HG03558 (cell line): ENCODE results near the gene PRAMEF17.
"Not testable (repeated sequence)": the region's sequence is repeated elsewhere in the genome, so short reads cannot be mapped to it uniquely, and the experiment has no call there.

Experiments used
- ATAC-seq: cut with Tn5 transposase; IDR thresholded peaks from one replicate; pipeline ENCODE4 v1.9.1; 2021; ENCODE audit warnings: moderate number of reproducible peaks; ENCODE audit not compliant: unreplicated experiment; ENCODE audit errors: extremely low read depth

Gene PRAMEF17

GRCh38 chr1:13389332-13389731, at the start of gene PRAMEF17:
Gene PRAMEF17, plus strand, starts transcription at chr1:13389632. Its CDS starts 26 bp downstream, at chr1:13389658.
- ATAC-seq: not testable (repeated sequence)

- ATAC-seq: not testable (repeated sequence)
These were observed 46.9 kb upstream of the PRAMEF17 start for GRCh38 chr1:13342496-13342895.

DNA sequence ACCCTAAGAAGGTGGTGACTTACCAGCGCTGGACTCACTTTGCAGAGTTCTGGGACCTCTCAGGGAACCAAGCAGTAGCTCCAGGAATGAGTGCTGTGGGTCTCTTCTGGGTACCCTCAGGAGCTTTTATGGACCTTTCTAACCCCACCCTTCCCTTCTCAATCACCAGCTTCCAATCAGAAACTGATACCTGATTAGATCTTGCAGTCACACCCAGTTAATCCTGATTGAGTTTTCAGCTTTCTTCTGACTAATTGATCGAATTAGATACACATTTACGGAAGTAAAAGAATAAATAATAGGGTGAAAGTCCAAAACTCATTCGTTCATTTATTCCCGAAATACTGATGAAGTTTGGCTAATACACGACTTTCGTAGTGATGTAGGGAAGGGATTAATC, 42.4 kb upstream of the PRAMEF17 start, which contains the start of gene PRAMEF14:
Gene PRAMEF14 (minus strand): TSS at position 101 of the 400 bp plus-strand sequence. CDS start 1,820 bp downstream, outside the sequence.
- ATAC-seq: not testable (repeated sequence)

- ATAC-seq: not testable (repeated sequence)
These were observed 36.0 kb upstream of the PRAMEF17 start for GRCh38 chr1:13353476-13353875.

DNA sequence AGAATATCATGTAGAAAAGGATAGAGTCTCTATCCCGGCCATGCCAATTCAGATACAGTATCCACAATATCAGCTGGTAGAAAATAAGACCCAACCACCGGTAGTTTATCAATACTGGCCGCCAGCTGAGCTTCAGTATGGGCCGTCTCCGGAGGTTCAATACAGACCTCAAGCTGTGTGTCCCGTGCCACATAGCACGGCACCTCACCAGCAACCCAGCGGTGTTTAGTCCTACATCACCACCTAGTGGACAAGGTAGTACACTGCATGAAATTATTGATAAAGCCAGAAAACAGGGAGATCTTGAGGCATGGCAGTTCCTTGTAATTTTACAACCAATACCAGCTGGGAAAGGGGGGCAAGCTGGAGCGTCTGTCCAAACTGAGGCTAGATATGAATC, 35.0 kb upstream of the PRAMEF17 start:
- ATAC-seq: not testable (repeated sequence)

DNA sequence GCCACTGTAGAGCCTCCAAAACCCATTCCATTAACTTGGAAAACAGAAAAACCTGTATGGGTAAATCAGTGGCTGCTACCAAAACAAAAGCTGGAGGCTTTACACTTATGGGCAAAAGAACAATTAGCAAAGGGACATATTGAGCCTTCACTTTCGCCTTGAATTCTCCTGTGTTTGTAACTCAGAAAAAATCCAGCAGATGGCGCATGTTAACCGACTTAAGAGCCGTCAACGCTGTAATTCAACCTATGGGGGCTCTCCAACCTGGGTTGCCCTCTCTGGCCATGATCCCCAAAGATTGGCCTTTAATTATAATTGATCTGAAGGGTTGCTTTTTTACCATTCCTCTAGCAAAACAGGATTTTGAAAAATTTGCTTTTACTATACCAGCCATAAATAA, 32.7 kb upstream of the PRAMEF17 start:
- ATAC-seq: not testable (repeated sequence)

- not testable (repeated sequence) for ATAC-seq
These were observed 27.1 kb upstream of the PRAMEF17 start for GRCh38 chr1:13362364-13362763.

DNA sequence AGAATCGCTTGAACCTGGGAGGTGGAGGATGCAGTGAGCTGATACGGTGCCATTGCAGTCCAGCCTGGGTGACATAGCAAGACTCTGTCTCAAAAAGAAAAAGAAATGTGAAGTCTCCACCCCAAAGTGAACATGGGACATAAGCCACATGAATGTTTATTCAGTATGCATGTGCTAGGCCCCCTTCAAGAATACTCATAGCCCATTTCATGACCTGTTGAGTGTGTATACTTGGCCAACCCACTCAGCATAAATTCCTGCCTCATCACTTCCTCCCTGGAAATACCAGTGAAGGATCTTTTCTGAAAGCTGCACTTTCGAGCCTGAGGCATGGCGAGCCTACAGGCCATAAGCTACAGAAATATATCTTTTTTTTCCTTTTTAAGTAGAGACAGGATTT, 24.5 kb upstream of the PRAMEF17 start:
- ATAC-seq: not testable (repeated sequence)

DNA sequence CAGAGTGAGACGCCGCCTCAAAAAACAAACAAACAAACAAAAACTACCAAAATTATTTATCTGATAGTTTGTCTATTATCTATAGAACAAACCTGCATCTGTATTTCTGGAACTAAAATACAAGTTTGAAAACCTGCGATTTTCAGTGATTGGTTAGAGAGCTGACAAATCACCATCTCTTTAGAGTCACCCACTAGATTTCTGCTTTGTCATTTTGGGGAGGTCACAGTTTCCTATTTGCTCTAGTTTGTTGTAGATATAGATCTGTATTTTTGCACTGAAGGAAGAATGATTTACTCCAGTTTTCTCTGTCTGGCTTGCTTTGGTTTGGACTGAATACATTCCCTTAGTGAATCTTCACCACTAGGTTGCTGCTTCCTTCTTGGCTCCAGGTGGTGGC, 22.9 kb upstream of the PRAMEF17 start:
- not testable (repeated sequence) for ATAC-seq

DNA sequence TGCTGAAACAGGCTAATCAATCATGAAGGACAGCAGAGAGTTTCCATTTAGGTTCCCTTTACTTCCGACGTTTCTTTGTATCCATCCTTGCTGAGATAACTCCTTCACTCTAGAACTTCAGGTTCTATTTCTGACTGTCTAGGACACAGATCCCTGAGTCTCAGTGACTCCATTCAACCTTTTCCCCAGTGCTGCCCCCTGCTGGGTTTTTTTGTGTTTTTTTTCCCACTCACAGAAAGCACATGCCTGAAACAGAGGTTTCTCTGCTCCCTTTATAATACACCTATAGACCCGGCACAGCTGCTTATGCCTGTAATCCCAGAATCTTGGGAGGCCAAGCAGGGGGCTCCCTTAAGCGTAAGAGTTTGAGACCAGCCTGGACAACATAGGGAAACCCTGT, 20.9 kb upstream of the PRAMEF17 start:
- ATAC-seq: not testable (repeated sequence)

- ATAC-seq: not testable (repeated sequence)
These were observed 10.4 kb upstream of the PRAMEF17 start for GRCh38 chr1:13378983-13379382.

DNA sequence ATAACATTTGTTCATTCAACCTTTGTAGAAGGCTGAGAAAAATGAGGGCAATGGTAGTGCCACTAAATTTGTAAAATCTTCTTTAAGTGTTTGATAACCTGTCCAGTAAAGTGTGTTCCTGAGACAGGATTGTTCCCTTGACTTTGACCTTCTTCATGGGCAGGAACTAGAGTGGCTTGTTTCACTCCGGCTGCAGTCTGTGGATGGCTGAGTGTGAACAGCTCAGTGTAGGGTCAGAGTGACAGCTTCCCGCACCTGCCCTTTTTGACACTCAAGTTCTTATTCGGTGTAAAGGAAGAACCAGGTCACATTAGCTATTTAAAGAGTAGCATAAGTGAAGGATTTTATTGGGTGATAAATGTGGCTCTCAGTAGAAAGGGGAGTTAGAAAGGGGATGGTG, 9.1 kb upstream of the PRAMEF17 start:
- not testable (repeated sequence) for ATAC-seq

- ATAC-seq: not testable (repeated sequence)
These were observed 3.6 kb downstream of the PRAMEF17 start for GRCh38 chr1:13393004-13393403.

- ATAC-seq: not testable (repeated sequence)
These were observed 5.3 kb downstream of the PRAMEF17 start for GRCh38 chr1:13394761-13395160.

- ATAC-seq: not testable (repeated sequence)
These were observed 5.9 kb downstream of the PRAMEF17 start for GRCh38 chr1:13395311-13395710.

- ATAC-seq: no peak
These were observed 18.4 kb downstream of the PRAMEF17 start for GRCh38 chr1:13407811-13408210.

DNA sequence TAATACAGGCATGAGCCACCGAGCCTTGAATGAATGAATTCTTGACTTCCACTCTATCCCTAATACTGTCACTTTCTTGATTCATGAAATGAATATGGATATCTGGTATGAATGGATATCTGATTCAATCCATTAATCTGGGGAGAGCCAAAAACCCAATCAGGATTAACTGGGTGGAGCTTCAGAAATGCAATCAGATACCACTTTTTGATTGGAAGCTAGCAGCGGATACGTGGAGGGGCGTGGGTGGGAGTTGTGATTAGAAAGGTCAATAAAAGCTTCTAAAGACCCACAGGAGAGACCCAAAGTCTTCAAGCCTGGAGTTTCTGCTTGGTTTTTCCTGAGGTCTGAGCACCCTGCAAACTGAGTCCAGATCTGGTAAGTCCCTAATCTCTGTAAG, 20.7 kb downstream of the PRAMEF17 start, which contains the start of gene PRAMEF20:
Gene PRAMEF20 (plus strand): TSS at position 301 of the 400 bp plus-strand sequence. CDS start 5,905 bp downstream, outside the sequence.
- ATAC-seq: not testable (repeated sequence)

DNA sequence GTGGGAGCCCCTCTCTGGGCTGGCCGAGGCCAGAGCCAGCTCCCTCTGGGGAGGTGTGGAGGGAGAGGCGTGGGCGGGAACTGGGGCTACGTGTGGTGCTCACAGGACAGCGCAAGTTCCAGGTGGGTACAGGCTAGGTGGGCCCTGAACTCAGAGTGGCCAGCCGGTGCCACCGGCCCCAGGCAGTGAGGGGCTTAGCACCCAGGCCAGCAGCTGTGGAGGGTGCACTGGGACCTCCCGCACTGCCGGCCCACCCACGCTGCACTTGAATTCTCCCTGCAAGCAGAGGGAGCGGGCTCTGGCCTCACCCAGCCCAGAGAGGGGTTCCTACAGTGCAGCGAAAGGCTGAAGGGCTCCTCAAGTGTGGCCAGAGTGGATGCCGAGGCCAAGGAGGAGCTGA, 41.1 kb downstream of the PRAMEF17 start:
- ATAC-seq: no peak

DNA sequence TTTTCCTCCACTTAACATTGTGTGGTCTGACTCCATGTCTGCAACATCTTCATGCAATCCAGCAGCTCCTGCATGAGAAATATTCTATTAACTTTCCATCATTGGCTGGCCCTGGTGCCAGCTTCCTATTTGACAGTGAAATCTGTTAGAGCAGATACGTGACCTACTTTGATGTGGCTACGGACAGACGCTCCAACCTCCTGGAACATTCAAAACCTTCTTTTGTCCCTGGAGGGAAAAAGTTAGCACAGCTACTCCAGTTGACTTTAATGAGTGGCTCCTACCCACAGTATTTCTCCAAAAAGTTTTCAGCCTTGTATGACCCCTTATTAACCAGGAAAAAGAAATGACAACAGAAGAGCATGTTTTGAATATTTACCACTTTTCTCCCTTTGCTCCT, 42.8 kb downstream of the PRAMEF17 start:
- ATAC-seq: no peak

DNA sequence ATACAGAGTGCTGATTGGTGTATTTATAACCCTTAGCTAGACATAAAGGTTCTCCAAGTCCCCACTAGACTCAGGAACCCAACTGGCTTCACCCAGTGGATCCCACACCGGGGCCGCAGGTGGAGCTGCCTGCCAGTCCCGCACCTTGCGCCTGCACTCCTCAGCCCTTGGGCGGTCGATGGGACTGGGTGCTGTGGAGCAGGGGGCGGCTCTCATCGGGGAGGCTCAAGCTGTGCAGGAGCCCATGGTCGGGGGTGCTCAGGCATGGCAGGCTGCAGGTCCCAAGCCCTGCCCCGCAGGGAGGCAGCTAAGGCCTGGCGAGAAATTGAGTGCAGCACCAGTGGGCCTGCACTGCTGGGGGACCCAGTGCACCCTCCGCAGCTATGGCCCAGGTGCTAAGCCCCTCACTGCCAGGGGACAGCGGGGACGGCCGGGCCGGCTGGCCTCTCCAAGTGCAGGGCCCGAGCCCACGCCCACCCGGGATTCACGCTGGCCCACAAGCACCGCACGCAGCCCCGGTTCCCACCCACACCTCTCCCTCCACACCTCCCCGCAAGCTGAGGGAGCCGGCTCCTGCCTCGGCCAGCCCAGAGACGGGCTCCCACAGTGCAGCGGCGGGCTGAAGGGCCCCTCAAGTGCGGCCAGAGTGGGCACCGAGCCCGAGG, 44.4 kb downstream of the PRAMEF17 start:
- not testable (repeated sequence) for ATAC-seq

- ATAC-seq: no peak
These were observed 46.0 kb downstream of the PRAMEF17 start for GRCh38 chr1:13435458-13435857.
